Measurements from ENCODE around the gene CORO6. TPM values are rescaled to one million over a fixed set of nuclear protein-coding genes. Genes with fewer than 3 reads are reported as not detected.
A peak's percentile ranks its signal among the peaks of the same experiment; 100 is the strongest.

The CORO6 gene
- total and polyA plus RNA-seq, 2 of the 13 experiments (the other 11 are each of a cell fraction or from before 2014, with no cell fraction given) = 0.42 to 0.82 TPM

GRCh38 chr17:29622337-29623282 is at the start of gene CORO6 (continued):
- TF ChIP-seq KLF9 (CRISPR knock-in tag; IDR thresholded peaks at IDR 0.05; ENCODE audit: low read depth) = no peak
- TF ChIP-seq ZNF501 (CRISPR knock-in tag; IDR thresholded peaks at IDR 0.05) = peak; percentile 65
- TF ChIP-seq, protein P1, sequence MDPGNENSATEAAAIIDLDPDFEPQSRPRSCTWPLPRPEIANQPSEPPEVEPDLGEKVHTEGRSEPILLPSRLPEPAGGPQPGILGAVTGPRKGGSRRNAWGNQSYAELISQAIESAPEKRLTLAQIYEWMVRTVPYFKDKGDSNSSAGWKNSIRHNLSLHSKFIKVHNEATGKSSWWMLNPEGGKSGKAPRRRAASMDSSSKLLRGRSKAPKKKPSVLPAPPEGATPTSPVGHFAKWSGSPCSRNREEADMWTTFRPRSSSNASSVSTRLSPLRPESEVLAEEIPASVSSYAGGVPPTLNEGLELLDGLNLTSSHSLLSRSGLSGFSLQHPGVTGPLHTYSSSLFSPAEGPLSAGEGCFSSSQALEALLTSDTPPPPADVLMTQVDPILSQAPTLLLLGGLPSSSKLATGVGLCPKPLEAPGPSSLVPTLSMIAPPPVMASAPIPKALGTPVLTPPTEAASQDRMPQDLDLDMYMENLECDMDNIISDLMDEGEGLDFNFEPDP (CRISPR knock-in tag; conservative IDR thresholded peaks at IDR 0.05) = no peak
- no peak for TF ChIP-seq NR2F1 (CRISPR knock-in tag; IDR thresholded peaks at IDR 0.05)
- TF ChIP-seq, protein P2, sequence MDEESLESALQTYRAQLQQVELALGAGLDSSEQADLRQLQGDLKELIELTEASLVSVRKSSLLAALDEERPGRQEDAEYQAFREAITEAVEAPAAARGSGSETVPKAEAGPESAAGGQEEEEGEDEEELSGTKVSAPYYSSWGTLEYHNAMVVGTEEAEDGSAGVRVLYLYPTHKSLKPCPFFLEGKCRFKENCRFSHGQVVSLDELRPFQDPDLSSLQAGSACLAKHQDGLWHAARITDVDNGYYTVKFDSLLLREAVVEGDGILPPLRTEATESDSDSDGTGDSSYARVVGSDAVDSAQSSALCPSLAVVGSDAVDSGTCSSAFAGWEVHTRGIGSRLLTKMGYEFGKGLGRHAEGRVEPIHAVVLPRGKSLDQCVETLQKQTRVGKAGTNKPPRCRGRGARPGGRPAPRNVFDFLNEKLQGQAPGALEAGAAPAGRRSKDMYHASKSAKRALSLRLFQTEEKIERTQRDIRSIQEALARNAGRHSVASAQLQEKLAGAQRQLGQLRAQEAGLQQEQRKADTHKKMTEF (CRISPR knock-in tag; IDR thresholded peaks at IDR 0.05) = 0 out of 2 replicates have a peak, but pooled peaks have one; percentile 30
- no peak for TF ChIP-seq ELK4 (CRISPR knock-in tag; IDR thresholded peaks at IDR 0.05; ENCODE audit: borderline replicate concordance)
- no peak for TF ChIP-seq ZNF138 (CRISPR knock-in tag; IDR thresholded peaks at IDR 0.05; ENCODE audit: low read depth)
- TF ChIP-seq SRSF4 (IDR thresholded peaks at IDR 0.05; ENCODE audit: low read depth, low read length, poor library complexity, severe bottlenecking) = no peak
- no peak for TF ChIP-seq TBP (CRISPR knock-in tag; IDR thresholded peaks at IDR 0.05)
- TF ChIP-seq TAF1 (CRISPR knock-in tag; IDR thresholded peaks at IDR 0.05) = peak; percentile 30; the same call in 1 of the 2 replicates
- TF ChIP-seq, protein P3, sequence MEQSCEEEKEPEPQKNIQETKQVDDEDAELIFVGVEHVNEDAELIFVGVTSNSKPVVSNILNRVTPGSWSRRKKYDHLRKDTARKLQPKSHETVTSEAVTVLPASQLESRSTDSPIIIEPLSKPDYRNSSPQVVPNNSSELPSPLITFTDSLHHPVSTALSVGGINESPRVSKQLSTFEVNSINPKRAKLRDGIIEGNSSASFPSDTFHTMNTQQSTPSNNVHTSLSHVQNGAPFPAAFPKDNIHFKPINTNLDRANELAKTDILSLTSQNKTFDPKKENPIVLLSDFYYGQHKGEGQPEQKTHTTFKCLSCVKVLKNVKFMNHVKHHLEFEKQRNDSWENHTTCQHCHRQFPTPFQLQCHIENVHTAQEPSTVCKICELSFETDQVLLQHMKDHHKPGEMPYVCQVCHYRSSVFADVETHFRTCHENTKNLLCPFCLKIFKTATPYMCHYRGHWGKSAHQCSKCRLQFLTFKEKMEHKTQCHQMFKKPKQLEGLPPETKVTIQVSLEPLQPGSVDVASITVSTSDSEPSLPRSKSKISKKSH (CRISPR knock-in tag; IDR thresholded peaks at IDR 0.05; ENCODE audit: borderline replicate concordance) = 0 out of 2 replicates have a peak, but pooled peaks have one; percentile 12
- TF ChIP-seq MYNN (CRISPR knock-in tag; IDR thresholded peaks at IDR 0.05; ENCODE audit: low read depth) = no peak
- TF ChIP-seq ZNF770 (CRISPR knock-in tag; IDR thresholded peaks at IDR 0.05) = 0 out of 2 replicates have a peak, but pooled peaks have one; percentile 31
- 0 out of 2 replicates have a peak, but pooled peaks have one; percentile 36 for TF ChIP-seq IRX3 (CRISPR knock-in tag; IDR thresholded peaks at IDR 0.05; ENCODE audit: borderline replicate concordance, low read depth)
- no peak for TF ChIP-seq U2AF1 (optimal IDR thresholded peaks at IDR 0.05; ENCODE audit: low read depth, low read length)
- TF ChIP-seq SP1 (IDR thresholded peaks at IDR 0.05) = no peak
- peak; percentile 75 for TF ChIP-seq SP1 (CRISPR knock-in tag; IDR thresholded peaks at IDR 0.05)
- TF ChIP-seq ZFP90 (CRISPR knock-in tag; IDR thresholded peaks at IDR 0.05; ENCODE audit: borderline replicate concordance) = 0 out of 2 replicates have a peak, but pooled peaks have one; percentile 51
- TF ChIP-seq DDIT3 (CRISPR knock-in tag; IDR thresholded peaks at IDR 0.05) = no peak
